Neural progenitor cell (in vitro differentiated cells): Measurements from ENCODE around the gene SIM2. TPM values are rescaled to one million over a fixed set of nuclear protein-coding genes. Genes with fewer than 3 reads are reported as not detected.
A peak's percentile ranks its signal among the peaks of the same experiment; 100 is the strongest.

Experiments used
- DNase-seq: peaks from one replicate; pipeline ENCODE4 v3.0.0-alpha.2; 2016; ENCODE audit warnings: low spot score
- H2AFZ ChIP-seq: fragments of 200-600 bp; sonication (generic); replicated peaks from 2 replicates; pipeline ENCODE4 v1.6.1; 2016; ENCODE audit warnings: antibody characterized with exemption
- H3F3A ChIP-seq: fragments of 200-600 bp; sonication (generic); 2 replicates; pipeline ENCODE4 v1.6.1; 2016; ENCODE audit warnings: antibody characterized with exemption, low read depth
- H3K27ac ChIP-seq: fragments of 200-600 bp; sonication (generic); 2 replicates; pipeline ENCODE4 v1.5.1; 2016; ENCODE audit warnings: mild to moderate bottlenecking
- H3K27me3 ChIP-seq: fragments of 200-600 bp; sonication (generic); 2 replicates; pipeline ENCODE4 v1.6.1; 2016; ENCODE audit warnings: mild to moderate bottlenecking, moderate library complexity
- H3K36me3 ChIP-seq: fragments of 200-600 bp; sonication (generic); 2 replicates; pipeline ENCODE4 v1.5.1; 2016
- H3K4me1 ChIP-seq: fragments of 200-600 bp; sonication (generic); 2 replicates; pipeline ENCODE4 v1.6.1; 2016; ENCODE audit warnings: mixed run types
- H3K4me2 ChIP-seq: fragments of 200-600 bp; sonication (generic); 2 replicates; pipeline ENCODE4 v1.6.1; 2016
- H3K4me3 ChIP-seq: fragments of 200-600 bp; sonication (generic); 2 replicates; pipeline ENCODE4 v1.5.1; 2016
- H3K79me2 ChIP-seq: fragments of 200-600 bp; sonication (generic); 2 replicates; pipeline ENCODE4 v1.6.1; 2016; ENCODE audit warnings: low read depth
- H3K9ac ChIP-seq: fragments of 200-600 bp; sonication (generic); 2 replicates; pipeline ENCODE4 v1.6.1; 2016
- H3K9me3 ChIP-seq: fragments of 200-600 bp; sonication (generic); 2 replicates; pipeline ENCODE4 v1.5.1; 2016; ENCODE audit warnings: low read depth
- H4K20me1 ChIP-seq: fragments of 200-600 bp; sonication (generic); 2 replicates; pipeline ENCODE4 v1.6.1; 2016; ENCODE audit warnings: low read depth
- H3K27ac Mint-ChIP-seq: 3 replicates; pipeline ENCODE4 v1.8.0; 2021; ENCODE audit warnings: mixed read lengths
- H3K27me3 Mint-ChIP-seq: 2 replicates; pipeline ENCODE4 v1.8.0; 2022; ENCODE audit warnings: low read depth, mild to moderate bottlenecking, inconsistent platforms, moderate library complexity, mixed read lengths; ENCODE audit not compliant: insufficient read depth
- H3K36me3 Mint-ChIP-seq: 3 replicates; pipeline ENCODE4 v1.8.0; 2021; ENCODE audit warnings: mixed read lengths
- H3K4me1 Mint-ChIP-seq: 3 replicates; pipeline ENCODE4 v1.8.0; 2021; ENCODE audit warnings: mixed read lengths
- H3K4me3 Mint-ChIP-seq: 3 replicates; pipeline ENCODE4 v1.8.0; 2021; ENCODE audit warnings: mild to moderate bottlenecking, moderate library complexity, mixed read lengths
- H3K9me3 Mint-ChIP-seq: 3 replicates; pipeline ENCODE4 v1.8.0; 2020; ENCODE audit warnings: mixed read lengths
- EZH2 ChIP-seq: fragments of 200-600 bp; sonication (generic); IDR thresholded peaks from 2 replicates; pipeline ENCODE4 v1.6.1; 2017; ENCODE audit warnings: antibody characterized with exemption, mild to moderate bottlenecking, moderate library complexity
- EZH2phosphoT487 ChIP-seq: fragments of 200-600 bp; sonication (generic); IDR thresholded peaks from 2 replicates; pipeline ENCODE4 v1.6.1; 2017; ENCODE audit warnings: antibody characterized with exemption
- total RNA-seq: library from RNA; depleted of rRNA; stranded (reverse); fragments of >200 nt; gene quantifications from 2 replicates; pipeline ENCODE4 v1.2.3, GENCODE V29; 2015; ENCODE audit warnings: low replicate concordance
- TF ChIP-seq, protein P1 (sequence below): fragments of 200-600 bp; sonication (generic); IDR thresholded peaks from 2 replicates; pipeline ENCODE4 v1.5.1; 2017; ENCODE audit warnings: antibody characterized with exemption, mild to moderate bottlenecking

Gene SIM2
- total RNA-seq, 1 donor from 2014 or later: not detected

GRCh38 chr21:36735724-36736320 is 36.9 kb downstream of the SIM2 start:
- Histone ChIP-seq H3K9me3 (no peaks in the 10 kb centered on the region), H3K9ac (no peak overlapping the region), H2AFZ (no peak overlapping the region), H3K79me2 (no peaks in the 10 kb centered on the region), H3K27me3 (no peaks in the 10 kb centered on the region), H3K4me1 (no peaks in the 10 kb centered on the region), H4K20me1 (no peaks in the 10 kb centered on the region), H3K36me3 (no peaks in the 10 kb centered on the region), H3K4me3 (no peak overlapping the region), H3F3A (no peaks in the 10 kb centered on the region), H3K4me2 (no peak overlapping the region), H3K27ac (no peak overlapping the region)
- peaks cover 11% of the 10 kb centered on the region for H3K27me3 Mint-ChIP-seq
- DNase-seq: no peak
- TF ChIP-seq, protein P1, sequence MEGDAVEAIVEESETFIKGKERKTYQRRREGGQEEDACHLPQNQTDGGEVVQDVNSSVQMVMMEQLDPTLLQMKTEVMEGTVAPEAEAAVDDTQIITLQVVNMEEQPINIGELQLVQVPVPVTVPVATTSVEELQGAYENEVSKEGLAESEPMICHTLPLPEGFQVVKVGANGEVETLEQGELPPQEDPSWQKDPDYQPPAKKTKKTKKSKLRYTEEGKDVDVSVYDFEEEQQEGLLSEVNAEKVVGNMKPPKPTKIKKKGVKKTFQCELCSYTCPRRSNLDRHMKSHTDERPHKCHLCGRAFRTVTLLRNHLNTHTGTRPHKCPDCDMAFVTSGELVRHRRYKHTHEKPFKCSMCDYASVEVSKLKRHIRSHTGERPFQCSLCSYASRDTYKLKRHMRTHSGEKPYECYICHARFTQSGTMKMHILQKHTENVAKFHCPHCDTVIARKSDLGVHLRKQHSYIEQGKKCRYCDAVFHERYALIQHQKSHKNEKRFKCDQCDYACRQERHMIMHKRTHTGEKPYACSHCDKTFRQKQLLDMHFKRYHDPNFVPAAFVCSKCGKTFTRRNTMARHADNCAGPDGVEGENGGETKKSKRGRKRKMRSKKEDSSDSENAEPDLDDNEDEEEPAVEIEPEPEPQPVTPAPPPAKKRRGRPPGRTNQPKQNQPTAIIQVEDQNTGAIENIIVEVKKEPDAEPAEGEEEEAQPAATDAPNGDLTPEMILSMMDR: no peak
- no peak for TF ChIP-seq EZH2phosphoT487
- TF ChIP-seq EZH2: no peak
- no peak overlapping the region for H3K4me3 Mint-ChIP-seq
- no peak overlapping the region for H3K27ac Mint-ChIP-seq
- H3K36me3 Mint-ChIP-seq: peaks cover 4% of the 10 kb centered on the region
- peaks cover 3% of the 10 kb centered on the region for H3K4me1 Mint-ChIP-seq
- peaks cover 3% of the 10 kb centered on the region for H3K9me3 Mint-ChIP-seq

GRCh38 chr21:36738489-36739126 is 39.7 kb downstream of the SIM2 start:
- Histone ChIP-seq H3K4me3 (no peak overlapping the region), H3K36me3 (no peaks in the 10 kb centered on the region), H3K9ac (no peak overlapping the region), H3K27ac (no peak overlapping the region), H3K4me2 (no peak overlapping the region), H3K79me2 (no peaks in the 10 kb centered on the region), H2AFZ (no peak overlapping the region), H3K9me3 (no peaks in the 10 kb centered on the region), H3F3A (no peaks in the 10 kb centered on the region), H3K27me3 (no peaks in the 10 kb centered on the region), H3K4me1 (no peaks in the 10 kb centered on the region), H4K20me1 (no peaks in the 10 kb centered on the region)
- TF ChIP-seq EZH2phosphoT487: no peak
- no peak for TF ChIP-seq EZH2
- TF ChIP-seq, protein P1: no peak
- Mint-ChIP-seq H3K27ac (peak overlapping the region; percentile 27), H3K4me3 (no peak overlapping the region), H3K27me3 (peaks cover 13% of the 10 kb centered on the region), H3K36me3 (no peaks in the 10 kb centered on the region), H3K4me1 (peaks cover 7% of the 10 kb centered on the region), H3K9me3 (peaks cover 3% of the 10 kb centered on the region)
- DNase-seq: no peak

DNA sequence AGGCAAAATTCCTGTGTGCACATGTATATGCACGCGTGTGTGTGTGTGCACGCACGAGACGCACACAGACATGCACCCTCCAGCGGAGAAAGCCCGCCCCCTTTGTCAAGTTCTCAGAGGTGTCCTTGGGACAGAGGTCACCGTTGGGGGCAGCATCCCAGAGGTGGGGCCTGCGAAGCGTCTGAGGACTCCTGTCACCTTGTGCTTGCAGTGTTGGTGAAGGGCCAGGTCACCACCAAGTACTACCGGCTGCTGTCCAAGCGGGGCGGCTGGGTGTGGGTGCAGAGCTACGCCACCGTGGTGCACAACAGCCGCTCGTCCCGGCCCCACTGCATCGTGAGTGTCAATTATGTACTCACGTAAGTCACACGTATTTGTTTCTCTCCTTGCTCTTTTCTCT is 42.6 kb downstream of the SIM2 start:
- Histone ChIP-seq H3K4me2 (no peak overlapping the region), H3K4me1 (no peaks in the 10 kb centered on the region), H3K36me3 (no peaks in the 10 kb centered on the region), H2AFZ (no peak overlapping the region), H3K4me3 (no peak overlapping the region), H3K9ac (no peak overlapping the region), H3K27ac (no peak overlapping the region), H4K20me1 (no peaks in the 10 kb centered on the region), H3K9me3 (no peaks in the 10 kb centered on the region), H3F3A (peaks cover 2% of the 10 kb centered on the region), H3K27me3 (peaks cover 19% of the 10 kb centered on the region), H3K79me2 (no peaks in the 10 kb centered on the region)
- H3K4me1 Mint-ChIP-seq: peaks cover 9% of the 10 kb centered on the region
- H3K27me3 Mint-ChIP-seq: peaks cover 5% of the 10 kb centered on the region
- H3K36me3 Mint-ChIP-seq: no peaks in the 10 kb centered on the region
- no peak overlapping the region for H3K4me3 Mint-ChIP-seq
- TF ChIP-seq EZH2: no peak
- no peak for DNase-seq
- H3K9me3 Mint-ChIP-seq: no peaks in the 10 kb centered on the region
- no peak overlapping the region for H3K27ac Mint-ChIP-seq

GRCh38 chr21:36743008-36743407 is 44.1 kb downstream of the SIM2 start:
- Histone ChIP-seq H3K4me1 (peaks cover 6% of the 10 kb centered on the region), H3K27ac (no peak overlapping the region), H4K20me1 (no peaks in the 10 kb centered on the region), H3K4me2 (no peak overlapping the region), H3K27me3 (peaks cover 30% of the 10 kb centered on the region), H3K9me3 (no peaks in the 10 kb centered on the region), H2AFZ (no peak overlapping the region), H3K9ac (no peak overlapping the region), H3K4me3 (no peak overlapping the region), H3K36me3 (no peaks in the 10 kb centered on the region), H3K79me2 (no peaks in the 10 kb centered on the region), H3F3A (peaks cover 9% of the 10 kb centered on the region)
- H3K4me1 Mint-ChIP-seq: peaks cover 18% of the 10 kb centered on the region
- H3K27ac Mint-ChIP-seq: no peak overlapping the region
- H3K36me3 Mint-ChIP-seq: no peaks in the 10 kb centered on the region
- no peaks in the 10 kb centered on the region for H3K9me3 Mint-ChIP-seq
- peaks cover 5% of the 10 kb centered on the region for H3K27me3 Mint-ChIP-seq
- DNase-seq: no peak
- H3K4me3 Mint-ChIP-seq: no peak overlapping the region
- no peak for TF ChIP-seq EZH2
- TF ChIP-seq EZH2phosphoT487: no peak
- TF ChIP-seq, protein P1: no peak
